ENCODE results near the gene GLI2. TPM values are rescaled to one million over a fixed set of nuclear protein-coding genes. Genes with fewer than 3 reads are reported as not detected.

The GLI2 gene
- total and polyA plus RNA-seq, 2 of the 8 experiments (the other 6 are each of a cell fraction or from before 2014, with no cell fraction given): 18.4 to 46.9 TPM

DNA sequence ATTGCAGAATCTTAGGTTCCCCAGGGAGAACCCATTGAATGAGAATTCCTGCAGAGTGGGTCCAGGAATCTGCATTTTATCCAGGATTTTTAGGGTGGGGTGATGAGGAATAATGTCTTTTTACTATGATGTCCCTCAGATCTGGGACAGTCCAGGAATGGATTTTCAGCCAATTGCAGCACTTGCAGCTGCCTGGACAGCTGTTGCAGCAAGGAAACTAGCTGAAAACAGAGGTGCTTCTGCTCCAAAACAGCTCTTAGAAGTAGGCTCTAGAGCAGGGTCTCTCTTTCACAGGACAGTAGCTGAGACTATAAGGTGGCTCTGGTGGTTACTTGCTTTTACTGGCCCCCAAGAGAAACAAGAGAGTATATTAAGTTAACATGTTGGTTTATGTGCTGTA lies 9.1 kb downstream of the GLI2 start:
- Histone ChIP-seq H2BK12ac (ENCODE audit: low read depth, low read length) (no peak overlapping the region), H2BK15ac (ENCODE audit: low read length) (no peak overlapping the region), H3K23me2 (ENCODE audit: low read depth, low read length) (peaks cover 9% of the 10 kb centered on the region; the same call in 1 of the 2 replicates), H3K79me2 (ENCODE audit: control insufficient read depth in 1 of 2, insufficient read depth in 2 of 2, low read length in 2 of 2) (peaks cover 23 to 92% of the 10 kb centered on the region in 2 experiments), H3K9ac (replicated peaks in 1 of 4; ENCODE audit: extremely low read depth in 1 of 4, low read depth in 3 of 4, low read length in 3 of 4) (no peak overlapping the region), H3K4ac (replicated peaks; ENCODE audit: insufficient read length, low read depth, low read length) (no peak overlapping the region), H2BK120ac (replicated peaks; ENCODE audit: low read depth, low read length) (no peak overlapping the region), H2BK5ac (ENCODE audit: low read depth, low read length) (no peak overlapping the region), H3K4me2 (ENCODE audit: insufficient read depth in 1 of 2, low read depth in 2 of 2, low read length in 2 of 2) (no peak overlapping the region), H3K18ac (ENCODE audit: extremely low read depth, low read length) (no peak overlapping the region), H3K56ac (replicated peaks; ENCODE audit: insufficient read length, low read depth, low read length) (no peak overlapping the region), H3K79me1 (ENCODE audit: low read depth, low read length) (peaks cover 33% of the 10 kb centered on the region), H3K9me3 (ENCODE audit: insufficient read depth in 2 of 2, low read depth in 1 of 2, low read length in 1 of 2) (no peaks in the 10 kb centered on the region), H4K5ac (ENCODE audit: insufficient read length, low read depth, low read length) (no peak overlapping the region), H2AK5ac (ENCODE audit: low read depth, low read length) (no peak overlapping the region), H4K20me1 (replicated peaks in 1 of 2; ENCODE audit: control insufficient read depth in 1 of 2, insufficient read depth in 2 of 2, low read length in 2 of 2) (peaks cover 8 to 38% of the 10 kb centered on the region in 2 experiments), H3K23ac (ENCODE audit: insufficient read length) (no peak overlapping the region), H3K4me1 (replicated peaks in 1 of 4; ENCODE audit: control insufficient read depth in 3 of 4, insufficient read depth in 4 of 4, low read length in 3 of 4) (peaks cover 12 to 33% (median 29%) of the 10 kb centered on the region in 4 experiments), H3K27ac (ENCODE audit: low read depth, low read length) (no peak overlapping the region), H3K4me3 (ENCODE audit: extremely low read depth in 1 of 4, insufficient read depth in 2 of 4, low read depth in 3 of 4, low read length in 4 of 4) (no peak overlapping the region), H2AFZ (ENCODE audit: low read length) (no peak overlapping the region), H4K8ac (ENCODE audit: extremely low read depth, insufficient read depth, low read length) (no peak overlapping the region), H3K36me3 (ENCODE audit: control insufficient read depth in 2 of 4, insufficient read depth in 4 of 4, low read length in 3 of 4) (no peaks in the 10 kb centered on the region), H3K14ac (ENCODE audit: insufficient read length) (no peak overlapping the region), H2BK20ac (ENCODE audit: low read length) (no peak overlapping the region), H4K91ac (replicated peaks; ENCODE audit: insufficient read length, low read length) (no peak overlapping the region), H3K27me3 (replicated peaks in 1 of 4; ENCODE audit: control insufficient read depth in 3 of 4, extremely low read depth in 1 of 4, insufficient read depth in 3 of 4, low read length in 3 of 4) (no peaks in the 10 kb centered on the region)
- POLR2A ChIA-PET (ENCODE audit: partially characterized antibody): interaction anchor here (1.1 to 1.4 kb wide), 3 partner anchors 11 to 32 kb away, joined by 3 to 5 read pairs (median 3); no protein-coding TSS in a partner anchor
- CTCF ChIA-PET (ENCODE audit: partially characterized antibody): interaction anchor here (1.3 to 1.8 kb wide), 3 partner anchors 24 to 35 kb away, joined by 3 to 6 read pairs (median 4); no protein-coding TSS in a partner anchor
- FAIRE-seq: no peak
- DNase-seq (ENCODE audit: low read depth in 1 of 2, low spot score in 2 of 2): no peak
- TF ChIP-seq, protein P1, sequence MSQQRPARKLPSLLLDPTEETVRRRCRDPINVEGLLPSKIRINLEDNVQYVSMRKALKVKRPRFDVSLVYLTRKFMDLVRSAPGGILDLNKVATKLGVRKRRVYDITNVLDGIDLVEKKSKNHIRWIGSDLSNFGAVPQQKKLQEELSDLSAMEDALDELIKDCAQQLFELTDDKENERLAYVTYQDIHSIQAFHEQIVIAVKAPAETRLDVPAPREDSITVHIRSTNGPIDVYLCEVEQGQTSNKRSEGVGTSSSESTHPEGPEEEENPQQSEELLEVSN (IDR thresholded peaks at IDR 0.05): no peak
- TF ChIP-seq POLR2AphosphoS5 (IDR thresholded peaks at IDR 0.05; ENCODE audit: low read depth, low read length): no peak
- TF ChIP-seq KDM1A (IDR thresholded peaks at IDR 0.05; ENCODE audit: borderline replicate concordance, low read length): no peak
- no peak for TF ChIP-seq HDAC2 (IDR thresholded peaks at IDR 0.05; ENCODE audit: borderline replicate concordance in 1 of 2, low read depth in 2 of 2, low read length in 2 of 2)
- TF ChIP-seq BRCA1 (IDR thresholded peaks at IDR 0.05; ENCODE audit: low read depth, low read length): no peak
- TF ChIP-seq, protein P2, sequence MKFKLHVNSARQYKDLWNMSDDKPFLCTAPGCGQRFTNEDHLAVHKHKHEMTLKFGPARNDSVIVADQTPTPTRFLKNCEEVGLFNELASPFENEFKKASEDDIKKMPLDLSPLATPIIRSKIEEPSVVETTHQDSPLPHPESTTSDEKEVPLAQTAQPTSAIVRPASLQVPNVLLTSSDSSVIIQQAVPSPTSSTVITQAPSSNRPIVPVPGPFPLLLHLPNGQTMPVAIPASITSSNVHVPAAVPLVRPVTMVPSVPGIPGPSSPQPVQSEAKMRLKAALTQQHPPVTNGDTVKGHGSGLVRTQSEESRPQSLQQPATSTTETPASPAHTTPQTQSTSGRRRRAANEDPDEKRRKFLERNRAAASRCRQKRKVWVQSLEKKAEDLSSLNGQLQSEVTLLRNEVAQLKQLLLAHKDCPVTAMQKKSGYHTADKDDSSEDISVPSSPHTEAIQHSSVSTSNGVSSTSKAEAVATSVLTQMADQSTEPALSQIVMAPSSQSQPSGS (IDR thresholded peaks at IDR 0.05; ENCODE audit: low read length): no peak
- no peak for TF ChIP-seq KDM5A (IDR thresholded peaks at IDR 0.05; ENCODE audit: low read length)
- no peak for TF ChIP-seq JUN (IDR thresholded peaks at IDR 0.05; ENCODE audit: low read depth, low read length)
- TF ChIP-seq KDM4A (IDR thresholded peaks at IDR 0.05; ENCODE audit: low read depth, low read length, severe bottlenecking): no peak
- no peak for TF ChIP-seq CREB1 (IDR thresholded peaks at IDR 0.05)
- TF ChIP-seq, protein P3, sequence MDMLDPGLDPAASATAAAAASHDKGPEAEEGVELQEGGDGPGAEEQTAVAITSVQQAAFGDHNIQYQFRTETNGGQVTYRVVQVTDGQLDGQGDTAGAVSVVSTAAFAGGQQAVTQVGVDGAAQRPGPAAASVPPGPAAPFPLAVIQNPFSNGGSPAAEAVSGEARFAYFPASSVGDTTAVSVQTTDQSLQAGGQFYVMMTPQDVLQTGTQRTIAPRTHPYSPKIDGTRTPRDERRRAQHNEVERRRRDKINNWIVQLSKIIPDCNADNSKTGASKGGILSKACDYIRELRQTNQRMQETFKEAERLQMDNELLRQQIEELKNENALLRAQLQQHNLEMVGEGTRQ (IDR thresholded peaks at IDR 0.05; ENCODE audit: low read length): no peak

All from H1 (cell line).